GM12875 (cell line): ENCODE data around the gene MAP4K4.

Experiments used
- H3K4me3 ChIP-seq: one replicate; pipeline ENCODE4 v1.5.1; 2011; ENCODE audit warnings: low read depth, low read length, control low read depth
- CTCF ChIP-seq: IDR thresholded peaks from 2 replicates; pipeline ENCODE4 v1.5.1; 2011; ENCODE audit warnings: low read depth, mild to moderate bottlenecking, control low read depth, inconsistent platforms, low read length, moderate library complexity, borderline replicate concordance; ENCODE audit not compliant: insufficient read depth

The MAP4K4 gene

GRCh38 chr2:101900375-101900774, 202.9 kb downstream of the MAP4K4 start:
- TF ChIP-seq CTCF, result no peak
- no peak overlapping the region for H3K4me3 ChIP-seq

- no peak overlapping the region for H3K4me3 ChIP-seq
- TF ChIP-seq CTCF, result no peak
Measured at GRCh38 chr2:101901241-101901640, 203.7 kb downstream of the MAP4K4 start.

GRCh38 chr2:101902169-101902568, 204.7 kb downstream of the MAP4K4 start:
- TF ChIP-seq CTCF, result no peak
- H3K4me3 ChIP-seq, result no peak overlapping the region

- TF ChIP-seq CTCF, result no peak
- no peak overlapping the region for H3K4me3 ChIP-seq
Measured at GRCh38 chr2:101904916-101905315, 207.4 kb downstream of the MAP4K4 start.

- no peak for TF ChIP-seq CTCF
- no peak overlapping the region for H3K4me3 ChIP-seq
Measured at GRCh38 chr2:101905746-101906336, 208.3 kb downstream of the MAP4K4 start.

GRCh38 chr2:101909760-101910159, 212.3 kb downstream of the MAP4K4 start:
- no peak overlapping the region for H3K4me3 ChIP-seq
- no peak for TF ChIP-seq CTCF

GRCh38 chr2:101912545-101912944, 215.0 kb downstream of the MAP4K4 start:
- no peak for TF ChIP-seq CTCF

More at GRCh38 chr2:101912545-101912944, 215.0 kb downstream of the MAP4K4 start:
- H3K4me3 ChIP-seq, result no peak overlapping the region
